Heart left ventricle (tissue), 16 donors: ENCODE measurements around the gene IFITM5. TPM values are rescaled to one million over a fixed set of nuclear protein-coding genes. Genes with fewer than 3 reads are reported as not detected.
A peak's percentile ranks its signal among the peaks of the same experiment; 100 is the strongest.

ENCODE experiments used
- ATAC-seq, 4 donors: fragments of 200-7000 bp; cut with Tn5 transposase; one replicate each; pipeline ENCODE4 v1.9.1; 2020 to 2022; ENCODE audit warnings: moderate library complexity in 4 of 4, mild to moderate bottlenecking in 3 of 4, moderate number of reproducible peaks in 1 of 4
- DNase-seq, 5 donors: peaks; one replicate each; pipeline ENCODE4 v3.0.0-alpha.2; 2020
- H3K27ac ChIP-seq, 12 donors: fragments of 200-600 bp; sonication (generic) in 4 of 12; one replicate each; pipeline versions ENCODE4 v1.5.0 to v1.8.0; 2016 to 2022; ENCODE audit warnings: mild to moderate bottlenecking in 2 of 12
- H3K27me3 ChIP-seq, 9 donors: fragments of 200-600 bp; sonication (generic) in 2 of 9; one replicate each; pipeline versions ENCODE4 v1.5.1 to v1.8.0; 2016 to 2022; ENCODE audit warnings: mild to moderate bottlenecking in 3 of 9
- H3K36me3 ChIP-seq, 9 donors: fragments of 200-600 bp; sonication (generic) in 2 of 9; one replicate each; pipeline versions ENCODE4 v1.5.0 to v1.8.0; 2018 to 2022; ENCODE audit warnings: mild to moderate bottlenecking in 2 of 9
- H3K4me1 ChIP-seq, 12 donors: fragments of 200-600 bp; sonication (generic) in 4 of 12; one replicate each; pipeline versions ENCODE4 v1.5.0 to v1.8.0; 2016 to 2022; ENCODE audit warnings: mild to moderate bottlenecking in 3 of 12
- H3K4me3 ChIP-seq, 12 donors: fragments of 200-600 bp; sonication (generic) in 4 of 12; one replicate each; pipeline versions ENCODE4 v1.5.0 to v1.8.0; 2017 to 2022; ENCODE audit warnings: mild to moderate bottlenecking in 9 of 12, moderate library complexity in 4 of 12
- H3K9me3 ChIP-seq, 12 donors: fragments of 200-600 bp; sonication (generic) in 4 of 12; one replicate each; pipeline versions ENCODE4 v1.5.0 to v1.8.0; 2016 to 2022; ENCODE audit warnings: mild to moderate bottlenecking in 1 of 12
- POLR2A ChIP-seq, 2 donors: fragments of 450-650 bp; IDR thresholded peaks; one replicate each; pipeline ENCODE4 v1.6.1; 2017; ENCODE audit warnings: antibody characterized with exemption in 2 of 2, mild to moderate bottlenecking in 2 of 2, moderate library complexity in 2 of 2
- WGBS, 4 donors: extraction: QIAGEN DNeasy Blood & Tissue Kit in 2 of 4; methylation state at CpG; one replicate each; pipeline versions ENCODE4 v1.1.5 to v1.1.7; 2013 to 2018; 5-methylcytosine and 5-hydroxymethylcytosine counted together
- intact Hi-C, 10 donors: fragments of 100-400 bp; cut with DNase I; formaldehyde crosslinking; loops; one replicate each; pipeline versions ENCODE4 v1.11.1 to v1.14.2; 2022
- polyA plus RNA-seq, 2 donors: library from polyadenylated mRNA; stranded (reverse); fragments of 200-250 nt; gene quantifications; one replicate each; pipeline ENCODE4 v1.2.3, GENCODE V29; 2013
- total RNA-seq, 9 donors: library from RNA; depleted of rRNA in 2 of 9; stranded (reverse); fragments of >200 nt in 2 of 9; fragmentation: NEBNext Ultra II Directional in 3 of 9; extraction: Animal tissue kit (Norgen Biotek cat#: 25700) in 3 of 9; gene quantifications; one replicate each; pipeline versions ENCODE4 v1.1.0 to v1.2.4, GENCODE V29; 2016 to 2023
- TF ChIP-seq, protein P1 (sequence below), 12 donors: fragments of 200-600 bp; sonication (generic) in 4 of 12; IDR thresholded peaks; one replicate each; pipeline versions ENCODE4 v1.5.0 to v1.8.0; 2018 to 2022; ENCODE audit warnings: antibody characterized with exemption in 12 of 12, mild to moderate bottlenecking in 5 of 12
- donor health status: ischemic (EF 13 %, LVEDD 7.1; RV severe dilation, severe dysfunction).
- donor health status: healthy with polysubstance abuse.
- donor health status: DM: no; HTN: yes; CAD: no.
- donor health status: DM: no; HTN: no; CAD: no.
- donor health status: ischemic (EF 25% LVEDD 6.9; RV normal size, moderate dysfunction).
- donor health status: ischemic (EF 25% LVEDD 5.7; RV mildly dilated, moderate dysfunction).
- donor health status: healthy.
- donor health status: DM: yes; HTN: yes; CAD: no.
- donor health status: ischemic (EF 35%, LVEDD 5.7; RV mildly dilated, moderate dysfunction).
- donor health status: nonischemic (EF 11% LVEDD 7.7; RV severe dilation, severe dysfunction).
- donor health status: DM: yes; HTN: yes; CAD: no.
- donor health status: PGD.
- donor health status: ischemic (EF 29% LVEDD 5.4; RV normal size, mild dysfunction).
- donor health status: nonischemic (EF 23%, LVEDD 6.1; RV moderate dilation, normal function).

Gene IFITM5
- total and polyA plus RNA-seq, 11 donors, result not detected

DNA sequence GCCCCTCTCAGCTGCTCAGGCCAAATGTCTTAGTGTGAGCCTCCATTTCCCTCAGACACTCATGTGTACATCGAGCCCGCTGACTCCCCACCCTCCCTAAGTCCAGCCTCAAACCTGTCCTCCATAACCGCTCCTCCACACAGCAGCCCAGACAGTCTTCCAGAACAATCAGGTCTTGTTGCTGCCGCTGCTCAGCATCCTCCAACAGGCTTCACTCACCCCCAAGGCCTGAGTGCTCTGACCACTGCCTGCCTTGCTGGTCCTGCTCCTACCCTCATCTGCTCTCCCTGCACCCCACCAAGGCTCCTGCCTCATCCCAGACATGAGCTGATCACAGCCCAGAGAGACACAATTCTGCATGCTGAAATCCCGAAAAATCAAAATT is 45.4 kb downstream of the IFITM5 start:
- H3K27ac ChIP-seq, result no peak overlapping the region
- H3K4me3 ChIP-seq, result no peak overlapping the region
- WGBS, 4 donors, result 81 to 90% (median 83%) methylated on average over 5 of the region's 5 CpGs
- H3K36me3 ChIP-seq, result peaks cover 0 to 49% (median 46%) of the 10 kb centered on the region in 9 donors
- ATAC-seq (peak in 1 of 4 donors; percentile 28), DNase-seq (no peak)
- H3K9me3 ChIP-seq, result no peaks in the 10 kb centered on the region
- H3K27me3 ChIP-seq, result peaks cover 0 to 6% (median 0%) of the 10 kb centered on the region in 9 donors
- TF ChIP-seq, protein P1, sequence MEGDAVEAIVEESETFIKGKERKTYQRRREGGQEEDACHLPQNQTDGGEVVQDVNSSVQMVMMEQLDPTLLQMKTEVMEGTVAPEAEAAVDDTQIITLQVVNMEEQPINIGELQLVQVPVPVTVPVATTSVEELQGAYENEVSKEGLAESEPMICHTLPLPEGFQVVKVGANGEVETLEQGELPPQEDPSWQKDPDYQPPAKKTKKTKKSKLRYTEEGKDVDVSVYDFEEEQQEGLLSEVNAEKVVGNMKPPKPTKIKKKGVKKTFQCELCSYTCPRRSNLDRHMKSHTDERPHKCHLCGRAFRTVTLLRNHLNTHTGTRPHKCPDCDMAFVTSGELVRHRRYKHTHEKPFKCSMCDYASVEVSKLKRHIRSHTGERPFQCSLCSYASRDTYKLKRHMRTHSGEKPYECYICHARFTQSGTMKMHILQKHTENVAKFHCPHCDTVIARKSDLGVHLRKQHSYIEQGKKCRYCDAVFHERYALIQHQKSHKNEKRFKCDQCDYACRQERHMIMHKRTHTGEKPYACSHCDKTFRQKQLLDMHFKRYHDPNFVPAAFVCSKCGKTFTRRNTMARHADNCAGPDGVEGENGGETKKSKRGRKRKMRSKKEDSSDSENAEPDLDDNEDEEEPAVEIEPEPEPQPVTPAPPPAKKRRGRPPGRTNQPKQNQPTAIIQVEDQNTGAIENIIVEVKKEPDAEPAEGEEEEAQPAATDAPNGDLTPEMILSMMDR (IDR thresholded peaks at IDR 0.05), result no peak
- TF ChIP-seq POLR2A (IDR thresholded peaks at IDR 0.05), result no peak
- H3K4me1 ChIP-seq, result no peaks in the 10 kb centered on the region
- intact Hi-C loops, result loop anchor here in 4 of 10 donors (2.0 to 10.0 kb wide), 4 partner anchors 38 to 121 kb away; partner anchors contain the start of gene IFITM5 (in 1 of the 4)

DNA sequence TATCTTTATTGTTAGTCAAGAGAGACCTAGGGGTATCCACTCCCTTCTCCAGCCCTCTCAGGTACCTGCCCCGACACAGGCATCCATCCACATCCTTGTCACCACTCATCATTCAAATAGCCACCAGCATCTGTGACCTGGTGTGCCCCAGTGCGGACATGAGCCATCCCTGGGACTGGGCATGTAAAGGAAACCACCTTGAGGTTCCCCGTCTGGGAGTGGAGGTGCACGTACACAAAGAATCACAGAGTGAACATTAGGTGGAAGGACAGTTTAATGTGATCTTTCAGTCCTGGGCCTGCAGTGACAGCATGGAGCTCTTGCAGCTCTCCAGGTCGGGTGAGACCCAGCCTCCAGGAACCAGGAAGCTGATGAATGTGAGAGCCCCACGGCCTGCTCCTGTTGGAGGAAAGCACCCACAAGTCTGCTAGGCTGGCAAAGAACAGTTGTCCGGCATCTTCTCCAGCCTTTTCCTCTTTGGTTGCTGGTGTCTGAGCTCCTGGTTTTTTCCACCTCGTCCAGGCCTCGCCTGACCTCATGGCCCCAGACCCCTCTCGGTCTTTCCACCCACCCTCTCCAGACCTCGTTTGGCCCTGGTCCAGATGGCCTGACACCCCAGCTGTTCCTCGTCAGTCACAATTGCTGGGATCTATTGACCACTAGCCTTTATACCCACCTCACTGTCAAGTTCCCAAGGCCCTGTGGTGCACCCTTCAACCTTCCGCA is 46.0 kb downstream of the IFITM5 start:
- Histone ChIP-seq H3K36me3 (peaks cover 2 to 55% (median 52%) of the 10 kb centered on the region in 9 donors), H3K9me3 (no peaks in the 10 kb centered on the region), H3K27me3 (peaks cover 0 to under 1% (median 0%) of the 10 kb centered on the region in 9 donors), H3K4me1 (no peaks in the 10 kb centered on the region), H3K4me3 (no peak overlapping the region), H3K27ac (no peak overlapping the region)
- intact Hi-C loops, result loop anchor here in 4 of 10 donors (2.0 to 10.0 kb wide), 4 partner anchors 39 to 121 kb away; partner anchors contain the start of gene IFITM5 (in 1 of the 4)
- peak in 1 of 4 donors; percentile 10 for ATAC-seq
- DNase-seq, result no peak
- TF ChIP-seq POLR2A (IDR thresholded peaks at IDR 0.05), result no peak
- WGBS, 4 donors, result 69 to 78% (median 72%) methylated on average over 12 to 13 of the region's 13 CpGs

DNA sequence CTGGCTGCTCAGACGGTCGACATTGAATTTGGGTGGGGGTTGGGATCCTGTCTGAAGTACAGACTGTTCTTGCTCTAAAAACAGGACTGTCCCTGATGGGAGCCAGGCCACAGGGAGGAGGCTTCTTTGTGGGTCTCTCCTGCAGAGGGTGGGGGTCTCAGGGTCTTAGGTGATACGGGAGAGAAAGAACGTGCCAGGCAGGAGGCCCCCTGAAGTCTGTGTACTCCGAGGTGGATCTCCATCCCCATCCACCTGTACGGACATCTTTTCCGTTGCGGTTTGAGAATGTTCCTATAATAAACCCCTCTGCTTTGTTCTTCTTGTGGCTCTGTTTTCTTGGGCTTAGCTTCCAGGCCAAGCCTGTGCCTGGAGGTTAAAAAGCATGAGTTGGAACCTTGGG is 46.7 kb downstream of the IFITM5 start:
- WGBS, 4 donors, result 75 to 89% (median 85%) methylated on average over 8 of the region's 8 CpGs
- H3K36me3 ChIP-seq, result peaks cover 5 to 61% (median 58%) of the 10 kb centered on the region in 9 donors
- H3K4me3 ChIP-seq, result no peak overlapping the region
- DNase-seq (no peak), ATAC-seq (no peak)
- no peak overlapping the region for H3K27ac ChIP-seq
- no peaks in the 10 kb centered on the region for H3K4me1 ChIP-seq
- no peaks in the 10 kb centered on the region for H3K9me3 ChIP-seq
- intact Hi-C loops, result loop anchor here in 4 of 10 donors (2.0 to 10.0 kb wide), 4 partner anchors 40 to 122 kb away; partner anchors contain the start of gene IFITM5 (in 1 of the 4)
- TF ChIP-seq, protein P1 (IDR thresholded peaks at IDR 0.05), result no peak
- no peak for TF ChIP-seq POLR2A (IDR thresholded peaks at IDR 0.05)
- H3K27me3 ChIP-seq, result no peaks in the 10 kb centered on the region

DNA sequence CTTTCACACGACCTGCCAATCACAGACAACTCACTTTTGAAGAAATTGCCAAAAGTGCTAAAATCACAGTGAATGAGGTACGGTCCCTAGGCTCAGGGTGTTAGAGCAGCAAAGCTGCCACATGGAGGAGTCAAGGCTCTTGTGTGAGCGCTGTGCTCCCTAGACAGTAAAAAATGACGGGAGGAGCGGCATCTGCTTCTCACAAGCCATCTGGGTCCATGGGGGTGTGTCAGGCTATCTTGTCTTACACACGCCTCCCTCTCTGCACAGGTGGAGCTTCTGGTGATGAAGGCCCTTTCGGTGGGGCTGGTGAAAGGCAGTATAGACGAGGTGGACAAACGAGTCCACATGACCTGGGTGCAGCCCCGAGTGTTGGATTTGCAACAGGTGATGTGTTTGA is 47.8 kb downstream of the IFITM5 start:
- ATAC-seq (no peak), DNase-seq (no peak)
- no peak for TF ChIP-seq POLR2A (IDR thresholded peaks at IDR 0.05)
- TF ChIP-seq, protein P1 (IDR thresholded peaks at IDR 0.05), result no peak
- Histone ChIP-seq H3K9me3 (no peaks in the 10 kb centered on the region), H3K27me3 (no peaks in the 10 kb centered on the region), H3K4me3 (no peak overlapping the region), H3K36me3 (peaks cover 5 to 72% (median 69%) of the 10 kb centered on the region in 9 donors), H3K4me1 (no peaks in the 10 kb centered on the region), H3K27ac (no peak overlapping the region)
- WGBS, 4 donors, result 74 to 81% (median 78%) methylated on average over 10 of the region's 10 CpGs
- intact Hi-C loops, result loop anchor here in 3 of 10 donors (5.0 to 10.0 kb wide), 3 partner anchors 41 to 123 kb away; no protein-coding TSS in a partner anchor
